ENCODE data around the gene TDRD7.

DNA sequence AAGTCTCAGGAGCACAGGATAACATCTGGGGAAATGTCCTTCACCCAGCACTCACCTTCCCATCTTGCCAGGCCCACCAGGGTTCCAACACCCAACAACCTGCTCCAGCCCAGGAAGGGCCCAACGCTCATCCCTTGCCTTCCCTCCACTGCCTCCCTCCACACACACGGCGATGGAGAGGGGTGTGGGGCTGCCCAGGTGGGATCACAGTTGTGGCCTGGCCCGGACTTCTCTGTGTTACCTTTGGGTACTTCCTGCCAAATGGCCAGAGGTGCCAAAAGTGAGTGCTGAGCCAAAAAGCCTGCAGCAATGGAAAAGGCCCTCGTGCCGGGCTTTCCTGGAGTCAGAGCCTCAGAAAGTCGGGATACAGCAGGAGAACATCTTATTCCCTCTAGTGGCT is 15.6 kb upstream of the TDRD7 start:
- TF ChIP-seq EZH2 (IDR thresholded peaks at IDR 0.05) (no peak), POLR2AphosphoS5 (IDR thresholded peaks at IDR 0.05; ENCODE audit: borderline replicate concordance, low read depth, low read length) (no peak)

All from SK-N-MC (cell line).